K562 (cell line): Measurements from ENCODE around the gene STK16. TPM values are rescaled to one million over a fixed set of nuclear protein-coding genes. Genes with fewer than 3 reads are reported as not detected.

Source experiments
- CUX1 ChIP-seq: fragments of 200-800 bp; sonication (Bioruptor generic); IDR thresholded peaks from 2 replicates; pipeline ENCODE4 v1.6.1; 2016; ENCODE audit warnings: missing genetic modification characterization, missing compliant biosample characterization
- E2F1 ChIP-seq: sonication (generic); formaldehyde crosslinking; IDR thresholded peaks from 2 replicates; pipeline ENCODE4 v1.8.1; 2023; ENCODE audit warnings: mild to moderate bottlenecking, missing genetic modification reagents, moderate library complexity
- FOSL1 ChIP-seq: fragments of 200-800 bp; sonication (Bioruptor generic); conservative IDR thresholded peaks from 2 replicates; pipeline ENCODE4 v1.6.1; 2016; ENCODE audit warnings: missing genetic modification characterization, missing compliant biosample characterization
- FOXA1 ChIP-seq: fragments of 450-650 bp; IDR thresholded peaks from 2 replicates; pipeline ENCODE4 v1.6.1; 2016; ENCODE audit warnings: mild to moderate bottlenecking, borderline replicate concordance
- GABPB1 ChIP-seq: sonication (generic); formaldehyde crosslinking; IDR thresholded peaks from 2 replicates; pipeline ENCODE4 v1.8.0; 2022; ENCODE audit warnings: mild to moderate bottlenecking, missing genetic modification reagents
- MCM2 ChIP-seq: fragments of 450-650 bp; IDR thresholded peaks from 2 replicates; pipeline ENCODE4 v1.6.1; 2017; ENCODE audit warnings: low read depth, mild to moderate bottlenecking
- NFATC3 ChIP-seq: fragments of 450-650 bp; IDR thresholded peaks from 2 replicates; pipeline ENCODE4 v1.6.1; 2017; ENCODE audit warnings: mild to moderate bottlenecking
- NR2C1 ChIP-seq, 2 experiments: fragments of 450-650 bp; IDR thresholded peaks; 2 replicates each; pipeline ENCODE4 v1.6.1; 2017; ENCODE audit warnings: mild to moderate bottlenecking in 2 of 2, antibody characterized with exemption in 1 of 2, inconsistent platforms in 1 of 2, missing compliant biosample characterization in 1 of 2, missing genetic modification characterization in 1 of 2
- SMARCA4 ChIP-seq: fragments of 450-650 bp; IDR thresholded peaks from 2 replicates; pipeline ENCODE4 v1.6.1; 2016
- SMARCC2 ChIP-seq: fragments of 450-650 bp; IDR thresholded peaks from 2 replicates; pipeline ENCODE4 v1.6.1; 2017; ENCODE audit warnings: antibody characterized with exemption, moderate library complexity, mild to moderate bottlenecking, low read depth
- SOX6 ChIP-seq: fragments of 450-650 bp; IDR thresholded peaks from 2 replicates; pipeline ENCODE4 v1.6.1; 2014; ENCODE audit warnings: mild to moderate bottlenecking
- TAL1 ChIP-seq: fragments of 450-650 bp; IDR thresholded peaks from 2 replicates; pipeline ENCODE4 v1.6.1; 2016; ENCODE audit warnings: mild to moderate bottlenecking
- TCF15 ChIP-seq: fragments of 250-450 bp; sonication (Bioruptor Pico); IDR thresholded peaks from 2 replicates; pipeline ENCODE4 v1.8.0; 2022; ENCODE audit warnings: moderate library complexity, mild to moderate bottlenecking, inconsistent platforms
- TCF7 ChIP-seq: sonication (generic); IDR thresholded peaks from 2 replicates; pipeline ENCODE4 v1.6.1; 2016; ENCODE audit warnings: antibody characterized with exemption, borderline replicate concordance
- ZNF3 ChIP-seq: fragments of 250-450 bp; sonication (Bioruptor Pico); IDR thresholded peaks from 2 replicates; pipeline ENCODE4 v1.5.0; 2021; ENCODE audit warnings: mild to moderate bottlenecking, moderate library complexity
- ZNF316 ChIP-seq: fragments of 450-650 bp; IDR thresholded peaks from 2 replicates; pipeline ENCODE4 v1.6.1; 2016
- ZNF717 ChIP-seq: fragments of 250-450 bp; sonication (Bioruptor Pico); IDR thresholded peaks from 2 replicates; pipeline ENCODE4 v1.5.0; 2021
- polyA plus RNA-seq, 8 experiments: library from polyadenylated mRNA; depleted of rRNA in 4 of 8; stranded (reverse) in 5 of 8; unstranded in 3 of 8; fragments of >200 nt; fragmentation: Nextera tagmentation in 2 of 8; fragmentation: Illumina TruSeq in 1 of 8; extraction: Ambion mirVana in 2 of 8; extraction: Trizol in 1 of 8; gene quantifications; 2 replicates each; pipeline versions ENCODE4 v1.2.1 to v1.2.3, GENCODE V29; 2011 to 2014; ENCODE audit warnings: inconsistent platforms in 1 of 8, missing spikeins in 1 of 8
- total RNA-seq, 7 experiments: library from RNA; depleted of rRNA in 6 of 7; stranded (reverse); fragments of >200 nt in 6 of 7; fragmentation: Illumina TruSeq in 2 of 7; extraction: Trizol in 2 of 7; gene quantifications; 2 replicates each; pipeline versions ENCODE4 v1.2.1 to v1.2.3, GENCODE V29; 2011 to 2021; ENCODE audit warnings: low replicate concordance in 1 of 7
- TF ChIP-seq, protein P1 (sequence below): fragments of 250-450 bp; sonication (Bioruptor Pico); IDR thresholded peaks from 2 replicates; pipeline ENCODE4 v1.5.0; 2021; ENCODE audit warnings: mild to moderate bottlenecking, borderline replicate concordance

Gene STK16
- total and polyA plus RNA-seq, 9 of the 15 experiments (the other 6 are each of a cell fraction or from before 2014, with no cell fraction given) = 5.4 to 36.2 (median 17.8) TPM

DNA sequence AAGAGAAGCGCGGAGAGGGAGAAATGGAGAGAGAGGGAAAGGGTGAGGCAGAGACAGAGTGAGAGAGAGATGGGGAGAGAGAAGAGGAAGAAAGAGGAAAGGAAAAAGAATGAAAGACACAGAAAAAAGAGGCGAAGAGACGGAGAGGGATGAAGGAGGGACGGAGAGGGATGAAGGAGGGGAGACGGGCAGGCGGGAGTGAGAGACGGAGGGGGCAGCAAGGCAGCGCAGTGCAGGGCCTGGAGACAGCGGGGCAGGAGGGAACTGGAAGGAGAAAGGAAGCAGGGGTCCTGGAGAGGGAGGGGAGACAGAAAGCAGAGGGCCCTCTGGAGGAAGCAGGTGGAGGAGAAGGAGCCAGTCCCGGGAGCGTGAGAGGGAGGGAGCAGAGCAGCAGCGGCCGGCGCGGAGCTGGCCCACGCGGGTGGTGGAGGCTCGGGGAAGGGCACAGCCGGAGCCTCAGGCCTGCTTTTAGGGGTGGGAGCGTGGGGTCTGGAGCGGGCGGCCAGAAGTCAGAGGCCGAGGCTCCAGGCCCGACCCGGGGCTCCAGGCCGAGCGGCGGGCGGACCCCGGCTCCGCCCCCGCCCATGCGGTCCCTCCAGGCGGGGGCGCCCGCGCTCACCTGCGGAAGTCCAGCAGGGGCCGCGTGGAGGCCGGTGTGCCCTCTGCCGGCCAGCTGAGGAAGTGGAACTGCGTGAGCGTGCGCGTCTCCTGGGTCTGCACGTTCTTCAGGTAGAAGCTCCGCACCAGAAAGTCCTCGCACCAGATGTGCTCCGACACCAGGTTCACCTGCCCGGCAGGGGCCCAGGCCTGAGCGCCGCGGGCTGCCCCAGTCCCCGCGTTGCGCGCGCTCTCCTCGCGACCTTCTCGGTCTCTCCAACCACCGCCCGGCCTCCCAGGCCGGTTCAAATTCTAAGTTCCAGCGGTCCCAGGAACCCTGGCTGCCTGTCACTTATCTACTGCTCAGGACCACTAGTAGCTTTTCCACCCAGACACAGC, 49.4 kb downstream of the STK16 start (continued):
- TF ChIP-seq FOXA1 (no peak), SMARCA4 (0 out of 2 replicates have a peak, but pooled peaks have one; percentile 21), SMARCC2 (no peak), GABPB1 (CRISPR knock-in tag) (peak; percentile 62; the same call in 1 of the 2 replicates), NFATC3 (no peak), CUX1 (CRISPR knock-in tag) (no peak), TAL1 (no peak; the same call in 1 of the 2 replicates), MCM2 (no peak), TCF7 (no peak), E2F1 (CRISPR knock-in tag) (0 out of 2 replicates have a peak, but pooled peaks have one; percentile 45), ZNF3 (CRISPR knock-in tag) (no peak), FOSL1 (0 out of 2 replicates have a peak, but pooled peaks have one; percentile 27), ZNF717 (CRISPR knock-in tag) (no peak), TCF15 (CRISPR knock-in tag) (no peak), NR2C1 (IDR thresholded peaks at IDR 0.05) (no peak), NR2C1 (tag; IDR thresholded peaks at IDR 0.05) (no peak), SOX6 (peak; percentile 38; the same call in 1 of the 2 replicates), ZNF316 (no peak)
- TF ChIP-seq, protein P1, sequence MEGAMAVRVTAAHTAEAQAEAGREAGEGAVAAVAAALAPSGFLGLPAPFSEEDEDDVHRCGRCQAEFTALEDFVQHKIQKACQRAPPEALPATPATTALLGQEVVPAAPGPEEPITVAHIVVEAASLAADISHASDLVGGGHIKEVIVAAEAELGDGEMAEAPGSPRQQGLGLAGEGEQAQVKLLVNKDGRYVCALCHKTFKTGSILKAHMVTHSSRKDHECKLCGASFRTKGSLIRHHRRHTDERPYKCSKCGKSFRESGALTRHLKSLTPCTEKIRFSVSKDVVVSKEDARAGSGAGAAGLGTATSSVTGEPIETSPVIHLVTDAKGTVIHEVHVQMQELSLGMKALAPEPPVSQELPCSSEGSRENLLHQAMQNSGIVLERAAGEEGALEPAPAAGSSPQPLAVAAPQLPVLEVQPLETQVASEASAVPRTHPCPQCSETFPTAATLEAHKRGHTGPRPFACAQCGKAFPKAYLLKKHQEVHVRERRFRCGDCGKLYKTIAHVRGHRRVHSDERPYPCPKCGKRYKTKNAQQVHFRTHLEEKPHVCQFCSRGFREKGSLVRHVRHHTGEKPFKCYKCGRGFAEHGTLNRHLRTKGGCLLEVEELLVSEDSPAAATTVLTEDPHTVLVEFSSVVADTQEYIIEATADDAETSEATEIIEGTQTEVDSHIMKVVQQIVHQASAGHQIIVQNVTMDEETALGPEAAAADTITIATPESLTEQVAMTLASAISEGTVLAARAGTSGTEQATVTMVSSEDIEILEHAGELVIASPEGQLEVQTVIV = no peak
